Right lobe of liver (tissue), 6 donors: Measurements from ENCODE around the gene FBN3. TPM values are rescaled to one million over a fixed set of nuclear protein-coding genes. Genes with fewer than 3 reads are reported as not detected.

Experiments used
- ATAC-seq, 4 donors: fragments of 200-7000 bp; cut with Tn5 transposase; one replicate each; pipeline ENCODE4 v1.9.1; 2020; ENCODE audit warnings: mild to moderate bottlenecking in 4 of 4, moderate library complexity in 4 of 4
- DNase-seq, 3 donors: peaks; one replicate each; pipeline ENCODE4 v3.0.0-alpha.2; 2020
- H3K27ac ChIP-seq, 3 donors: fragments of 200-600 bp; one replicate each; pipeline ENCODE4 v1.8.0; 2022
- H3K27me3 ChIP-seq, 2 donors: fragments of 200-600 bp; one replicate each; pipeline ENCODE4 v1.8.0; 2022
- H3K36me3 ChIP-seq, 4 donors: fragments of 200-600 bp; sonication (generic) in 1 of 4; one replicate each; pipeline versions ENCODE4 v1.5.1 to v1.8.0; 2017 to 2022; ENCODE audit warnings: control low read depth in 1 of 4
- H3K4me1 ChIP-seq, 4 donors: fragments of 200-600 bp; sonication (generic) in 1 of 4; one replicate each; pipeline versions ENCODE4 v1.5.1 to v1.8.0; 2017 to 2022; ENCODE audit warnings: control low read depth in 1 of 4
- H3K4me3 ChIP-seq, 3 donors: fragments of 200-600 bp; one replicate each; pipeline ENCODE4 v1.8.0; 2022
- H3K9me3 ChIP-seq, 4 donors: fragments of 200-600 bp; sonication (generic) in 1 of 4; one replicate each; pipeline versions ENCODE4 v1.5.1 to v1.8.0; 2017 to 2022; ENCODE audit warnings: control low read depth in 1 of 4
- CTCF ChIP-seq, 4 donors: fragments of 200-600 bp in 3 of 4; fragments of 450-650 bp in 1 of 4; IDR thresholded peaks; one replicate each; pipeline versions ENCODE4 v1.5.1 to v1.8.0; 2016 to 2022; ENCODE audit warnings: antibody characterized with exemption in 4 of 4, mild to moderate bottlenecking in 2 of 4
- POLR2A ChIP-seq: fragments of 450-650 bp; IDR thresholded peaks from one replicate; pipeline ENCODE4 v1.6.1; 2017; ENCODE audit warnings: antibody characterized with exemption, mild to moderate bottlenecking
- WGBS: methylation state at CpG from one replicate; pipeline ENCODE4 v1.1.6; 2018; ENCODE audit warnings: low coverage, low lambda C conversion rate; ENCODE audit not compliant: insufficient coverage; ENCODE audit errors: missing lambda C conversion rate; 5-methylcytosine and 5-hydroxymethylcytosine counted together
- intact Hi-C, 2 donors: fragments of 100-400 bp; cut with DNase I; formaldehyde crosslinking; loops; one replicate each; pipeline versions ENCODE4 v1.11.2 to v1.14.1; 2022
- long read RNA-seq: library from polyadenylated mRNA; unstranded; transcript quantifications from one replicate; pipeline ENCODE4 v2.0.0, GENCODE V29; 2019
- total RNA-seq, 6 experiments: library from RNA; depleted of rRNA in 2 of 6; stranded (reverse); fragments of >200 nt in 2 of 6; fragmentation: NEBNext Ultra II Directional in 3 of 6; extraction: Animal tissue kit (Norgen Biotek cat#: 25700) in 3 of 6; gene quantifications; one replicate each; pipeline versions ENCODE4 v1.1.0 to v1.2.4, GENCODE V29; 2016 to 2023
- donor health status: DM: no; HTN: yes; CAD: no.
- donor health status: DM: no; HTN: no; CAD: no.
- donor health status: DM: no; HTN: no; CAD: no.
- donor health status: DM: no; HTN: yes; CAD: no.
- donor health status: DM: no; HTN: yes; CAD: no.

Gene FBN3
- total RNA-seq: under 1 TPM in 2 of 6 experiments, not detected in 4; 0.11 to 0.37 TPM
- long read RNA-seq: 0 reads

GRCh38 chr19:8149261-8150094 is at the start of gene FBN3:
FBN3 (minus strand) TSS chr19:8149592; CDS start chr19:8147480, 2,112 bp downstream.
- DNase-seq: no peak
- no peak within 1 kb of the TSS for H3K4me3 ChIP-seq
- TF ChIP-seq CTCF (IDR thresholded peaks at IDR 0.05) (no peak), POLR2A (no peak)
- intact Hi-C loops: loop anchor here in 1 of 2 donors (10.0 kb wide), 1 partner anchor 105 kb away; no protein-coding TSS in a partner anchor
- no peak for ATAC-seq
- H3K27ac ChIP-seq: no peak within 1 kb of the TSS
- H3K9me3 ChIP-seq: no peaks in the 10 kb centered on the region
- H3K27me3 ChIP-seq: peaks cover 0 to 18% of the 10 kb centered on the region in 2 donors
- H3K36me3 ChIP-seq: no peaks in the 10 kb centered on the region
- 6% methylated on average over 6 of the region's 72 CpGs for WGBS
- H3K4me1 ChIP-seq: no peaks in the 10 kb centered on the region

GRCh38 chr19:8196271-8196927 is 47.0 kb upstream of the FBN3 start:
- intact Hi-C loops: no loop called here
- TF ChIP-seq CTCF (IDR thresholded peaks at IDR 0.05): no peak
- 66% methylated on average over 9 of the region's 10 CpGs for WGBS

GRCh38 chr19:8194528-8195267 is 45.3 kb upstream of the FBN3 start:
- Histone ChIP-seq H3K27ac (peak overlapping the region; percentile 26 to 65 (median 47)), H3K4me3 (no peak overlapping the region), H3K9me3 (no peaks in the 10 kb centered on the region), H3K4me1 (no peaks in the 10 kb centered on the region), H3K27me3 (no peaks in the 10 kb centered on the region), H3K36me3 (no peaks in the 10 kb centered on the region)
- ATAC-seq (peak; percentile 54 to 68 (median 64)), DNase-seq (peak in 2 of 3 donors; percentile 45 to 59)
- WGBS: 44% methylated on average over 8 of the region's 11 CpGs
- intact Hi-C loops: no loop called here
- TF ChIP-seq POLR2A (no peak), CTCF (IDR thresholded peaks at IDR 0.05) (no peak)

More at GRCh38 chr19:8196271-8196927, 47.0 kb upstream of the FBN3 start:
- DNase-seq: no peak
- H3K9me3 ChIP-seq: no peaks in the 10 kb centered on the region
- no peaks in the 10 kb centered on the region for H3K27me3 ChIP-seq
- H3K4me1 ChIP-seq: no peaks in the 10 kb centered on the region
- no peak for ATAC-seq
- H3K4me3 ChIP-seq: no peak overlapping the region
- no peak overlapping the region for H3K27ac ChIP-seq
- H3K36me3 ChIP-seq: no peaks in the 10 kb centered on the region

- Histone ChIP-seq H3K4me3 (no peak overlapping the region), H3K36me3 (no peaks in the 10 kb centered on the region), H3K9me3 (no peaks in the 10 kb centered on the region), H3K4me1 (no peaks in the 10 kb centered on the region), H3K27me3 (no peaks in the 10 kb centered on the region), H3K27ac (no peak overlapping the region)
- TF ChIP-seq POLR2A (no peak), CTCF (IDR thresholded peaks at IDR 0.05) (no peak)
- 75% methylated on average over 6 of the region's 7 CpGs for WGBS
- DNase-seq (no peak), ATAC-seq (no peak)
- intact Hi-C loops: no loop called here
Measured at GRCh38 chr19:8192221-8192820, 42.9 kb upstream of the FBN3 start.
